Loucy (cell line): ENCODE measurements around the gene GARIN5A.

Experiments used
- H2AFZ ChIP-seq: fragments of 200-600 bp; sonication (generic); 2 replicates; pipeline ENCODE4 v1.6.0; 2016; ENCODE audit warnings: antibody characterized with exemption, mild to moderate bottlenecking, low read length, moderate library complexity
- H3F3A ChIP-seq: fragments of 200-600 bp; 2 replicates; pipeline ENCODE4 v1.6.0; 2016; ENCODE audit warnings: antibody characterized with exemption, low read depth, mild to moderate bottlenecking
- H3K27me3 ChIP-seq: fragments of 200-600 bp; sonication (generic); 2 replicates; pipeline ENCODE4 v1.6.1; 2014; ENCODE audit warnings: low read length, mild to moderate bottlenecking; ENCODE audit not compliant: insufficient read depth, poor library complexity, severe bottlenecking
- H3K36me3 ChIP-seq: fragments of 200-600 bp; sonication (generic); 2 replicates; pipeline ENCODE4 v1.6.1; 2016; ENCODE audit warnings: low read length; ENCODE audit not compliant: insufficient read depth
- H3K4me1 ChIP-seq: fragments of 200-600 bp; sonication (generic); 2 replicates; pipeline ENCODE4 v1.5.1; 2014; ENCODE audit warnings: low read length, mild to moderate bottlenecking; ENCODE audit not compliant: insufficient read depth, poor library complexity, severe bottlenecking
- H3K4me2 ChIP-seq: fragments of 200-600 bp; sonication (generic); 2 replicates; pipeline ENCODE4 v1.6.0; 2014; ENCODE audit warnings: antibody characterized with exemption, low read length, low read depth, mild to moderate bottlenecking; ENCODE audit not compliant: poor library complexity, severe bottlenecking
- H3K4me3 ChIP-seq: fragments of 200-600 bp; sonication (generic); 2 replicates; pipeline ENCODE4 v1.5.1; 2014; ENCODE audit warnings: low read length, mild to moderate bottlenecking, mixed read lengths; ENCODE audit not compliant: poor library complexity, severe bottlenecking
- H3K79me2 ChIP-seq: fragments of 200-600 bp; sonication (generic); 2 replicates; pipeline ENCODE4 v1.6.1; 2014; ENCODE audit warnings: low read length; ENCODE audit not compliant: insufficient read depth
- H3K9ac ChIP-seq: fragments of 200-600 bp; sonication (generic); 2 replicates; pipeline ENCODE4 v1.6.0; 2014; ENCODE audit warnings: mild to moderate bottlenecking, low read depth, low read length, moderate library complexity; ENCODE audit not compliant: poor library complexity, severe bottlenecking
- H3K9me2 ChIP-seq: fragments of 200-600 bp; sonication (generic); replicated peaks from 2 replicates; pipeline ENCODE4 v1.6.1; 2016; ENCODE audit warnings: low read depth, low read length, mixed read lengths
- H3K9me3 ChIP-seq: fragments of 200-600 bp; sonication (generic); 2 replicates; pipeline ENCODE4 v1.6.1; 2014; ENCODE audit warnings: mild to moderate bottlenecking, antibody characterized with exemption, low read length, low read depth; ENCODE audit not compliant: insufficient read depth
- H4K20me1 ChIP-seq: fragments of 200-600 bp; sonication (generic); 2 replicates; pipeline ENCODE4 v1.6.0; 2014; ENCODE audit warnings: antibody characterized with exemption, low read length, mild to moderate bottlenecking; ENCODE audit not compliant: insufficient read depth, poor library complexity, severe bottlenecking
- EZH2phosphoT487 ChIP-seq: fragments of 200-600 bp; IDR thresholded peaks from 2 replicates; pipeline ENCODE4 v1.6.1; 2018; ENCODE audit warnings: antibody characterized with exemption, mild to moderate bottlenecking, moderate library complexity, borderline replicate concordance
- TF ChIP-seq, protein P1 (sequence below): fragments of 200-600 bp; sonication (generic); conservative IDR thresholded peaks from 2 replicates; pipeline ENCODE4 v1.5.1; 2014; ENCODE audit warnings: mild to moderate bottlenecking, antibody characterized with exemption, low read length

GARIN5A gene

GRCh38 chr19:50459067-50459456, 17.6 kb downstream of the GARIN5A start:
- Histone ChIP-seq H3F3A (no peaks in the 10 kb centered on the region), H3K9ac (no peak overlapping the region), H3K27me3 (no peaks in the 10 kb centered on the region)

DNA sequence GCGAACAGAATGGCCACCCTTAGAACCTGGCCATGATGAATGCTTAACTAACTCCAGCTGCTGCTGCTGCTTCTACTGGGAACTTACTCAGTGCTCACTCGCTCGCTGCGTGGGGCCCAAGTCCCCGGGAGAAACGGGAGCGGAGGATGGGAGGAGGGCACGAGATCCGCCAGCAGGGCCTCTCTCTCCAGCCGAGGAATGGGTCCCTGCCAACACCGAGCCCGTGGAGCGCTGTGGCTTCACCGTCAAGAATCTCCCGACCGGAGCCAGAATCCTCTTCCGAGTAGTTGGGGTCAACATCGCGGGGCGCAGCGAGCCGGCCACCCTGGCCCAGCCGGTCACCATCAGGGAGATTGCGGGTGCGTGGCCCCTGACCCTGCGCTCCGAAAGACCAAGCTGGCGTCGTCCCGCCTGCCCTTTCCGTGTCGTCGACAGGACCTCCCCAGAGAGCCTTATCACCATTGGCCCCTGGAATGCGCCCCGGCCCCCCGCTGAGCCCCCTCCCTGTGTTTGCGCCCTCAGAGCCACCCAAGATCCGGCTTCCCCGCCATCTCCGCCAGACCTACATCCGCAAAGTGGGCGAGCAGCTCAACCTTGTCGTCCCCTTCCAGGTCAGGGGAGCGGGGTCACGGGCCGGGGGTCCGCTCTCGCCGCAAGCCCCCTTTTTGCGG, 18.1 kb downstream of the GARIN5A start:
- H3K9me2 ChIP-seq: no peaks in the 10 kb centered on the region
- H3K4me3 ChIP-seq: no peak overlapping the region
- no peaks in the 10 kb centered on the region for H3F3A ChIP-seq
- no peaks in the 10 kb centered on the region for H3K9me3 ChIP-seq
- no peaks in the 10 kb centered on the region for H3K4me1 ChIP-seq
- no peaks in the 10 kb centered on the region for H3K27me3 ChIP-seq
- H2AFZ ChIP-seq: no peak overlapping the region
- no peak overlapping the region for H3K9ac ChIP-seq
- H4K20me1 ChIP-seq: no peaks in the 10 kb centered on the region
- no peaks in the 10 kb centered on the region for H3K79me2 ChIP-seq
- no peak for TF ChIP-seq EZH2phosphoT487
- TF ChIP-seq, protein P1, sequence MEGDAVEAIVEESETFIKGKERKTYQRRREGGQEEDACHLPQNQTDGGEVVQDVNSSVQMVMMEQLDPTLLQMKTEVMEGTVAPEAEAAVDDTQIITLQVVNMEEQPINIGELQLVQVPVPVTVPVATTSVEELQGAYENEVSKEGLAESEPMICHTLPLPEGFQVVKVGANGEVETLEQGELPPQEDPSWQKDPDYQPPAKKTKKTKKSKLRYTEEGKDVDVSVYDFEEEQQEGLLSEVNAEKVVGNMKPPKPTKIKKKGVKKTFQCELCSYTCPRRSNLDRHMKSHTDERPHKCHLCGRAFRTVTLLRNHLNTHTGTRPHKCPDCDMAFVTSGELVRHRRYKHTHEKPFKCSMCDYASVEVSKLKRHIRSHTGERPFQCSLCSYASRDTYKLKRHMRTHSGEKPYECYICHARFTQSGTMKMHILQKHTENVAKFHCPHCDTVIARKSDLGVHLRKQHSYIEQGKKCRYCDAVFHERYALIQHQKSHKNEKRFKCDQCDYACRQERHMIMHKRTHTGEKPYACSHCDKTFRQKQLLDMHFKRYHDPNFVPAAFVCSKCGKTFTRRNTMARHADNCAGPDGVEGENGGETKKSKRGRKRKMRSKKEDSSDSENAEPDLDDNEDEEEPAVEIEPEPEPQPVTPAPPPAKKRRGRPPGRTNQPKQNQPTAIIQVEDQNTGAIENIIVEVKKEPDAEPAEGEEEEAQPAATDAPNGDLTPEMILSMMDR: no peak
- no peak overlapping the region for H3K4me2 ChIP-seq
- no peaks in the 10 kb centered on the region for H3K36me3 ChIP-seq

More at GRCh38 chr19:50459067-50459456, 17.6 kb downstream of the GARIN5A start:
- Histone ChIP-seq H4K20me1 (no peaks in the 10 kb centered on the region), H2AFZ (no peak overlapping the region), H3K36me3 (no peaks in the 10 kb centered on the region), H3K4me3 (no peak overlapping the region), H3K79me2 (no peaks in the 10 kb centered on the region), H3K4me1 (no peaks in the 10 kb centered on the region), H3K9me3 (no peaks in the 10 kb centered on the region), H3K4me2 (no peak overlapping the region), H3K9me2 (no peaks in the 10 kb centered on the region)
- TF ChIP-seq EZH2phosphoT487: no peak
- TF ChIP-seq, protein P1: no peak

- no peaks in the 10 kb centered on the region for H3K4me1 ChIP-seq
- no peaks in the 10 kb centered on the region for H3F3A ChIP-seq
- H3K9me3 ChIP-seq: no peaks in the 10 kb centered on the region
- H3K9me2 ChIP-seq: no peaks in the 10 kb centered on the region
- no peaks in the 10 kb centered on the region for H3K27me3 ChIP-seq
- H3K4me3 ChIP-seq: no peak overlapping the region
- TF ChIP-seq, protein P1: no peak
- no peak for TF ChIP-seq EZH2phosphoT487
- no peaks in the 10 kb centered on the region for H3K36me3 ChIP-seq
- H2AFZ ChIP-seq: no peak overlapping the region
- H4K20me1 ChIP-seq: no peaks in the 10 kb centered on the region
- no peak overlapping the region for H3K9ac ChIP-seq
- no peaks in the 10 kb centered on the region for H3K79me2 ChIP-seq
- H3K4me2 ChIP-seq: no peak overlapping the region
Observed at GRCh38 chr19:50457300-50457699, 19.3 kb downstream of the GARIN5A start.
